ENCODE measurements around the gene LINGO1. TPM values are rescaled to one million over a fixed set of nuclear protein-coding genes. Genes with fewer than 3 reads are reported as not detected.

The LINGO1 gene
- total RNA-seq, 4 donors from 2014 or later, result 0.13 to 1.1 (median 1.0) TPM; not detected in 1

DNA sequence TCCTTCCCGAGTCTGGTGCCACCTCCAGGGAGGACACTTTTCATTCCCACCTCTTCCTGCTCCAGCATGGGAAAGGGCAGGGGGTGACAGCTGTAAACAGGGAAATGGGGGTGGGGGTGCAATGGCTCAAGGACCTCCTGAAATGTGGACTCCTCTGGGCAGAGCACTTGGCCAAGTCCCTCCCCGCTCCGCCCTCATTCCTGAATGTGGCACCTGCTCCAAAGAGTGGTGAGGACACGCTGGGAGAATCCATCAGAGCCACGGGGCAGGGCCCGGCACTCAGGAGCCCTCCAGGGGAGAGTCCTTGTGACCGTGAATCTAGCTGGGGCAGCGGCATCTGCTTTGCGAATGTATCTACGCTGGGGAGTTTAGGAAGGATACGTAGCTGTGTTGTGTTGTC, 11.1 kb upstream of the LINGO1 start:
- Histone ChIP-seq H3K27me3 (no peaks in the 10 kb centered on the region), H3K36me3 (no peaks in the 10 kb centered on the region), H3K4me3 (replicated peaks in 1 of 3) (no peak overlapping the region), H3K9me3 (no peaks in the 10 kb centered on the region), H3K4me1 (no peaks in the 10 kb centered on the region), H3K27ac (no peak overlapping the region)
- 63 to 79% methylated on average over 3 to 11 of the region's 11 CpGs for WGBS, 2 donors
- TF ChIP-seq, protein P1, sequence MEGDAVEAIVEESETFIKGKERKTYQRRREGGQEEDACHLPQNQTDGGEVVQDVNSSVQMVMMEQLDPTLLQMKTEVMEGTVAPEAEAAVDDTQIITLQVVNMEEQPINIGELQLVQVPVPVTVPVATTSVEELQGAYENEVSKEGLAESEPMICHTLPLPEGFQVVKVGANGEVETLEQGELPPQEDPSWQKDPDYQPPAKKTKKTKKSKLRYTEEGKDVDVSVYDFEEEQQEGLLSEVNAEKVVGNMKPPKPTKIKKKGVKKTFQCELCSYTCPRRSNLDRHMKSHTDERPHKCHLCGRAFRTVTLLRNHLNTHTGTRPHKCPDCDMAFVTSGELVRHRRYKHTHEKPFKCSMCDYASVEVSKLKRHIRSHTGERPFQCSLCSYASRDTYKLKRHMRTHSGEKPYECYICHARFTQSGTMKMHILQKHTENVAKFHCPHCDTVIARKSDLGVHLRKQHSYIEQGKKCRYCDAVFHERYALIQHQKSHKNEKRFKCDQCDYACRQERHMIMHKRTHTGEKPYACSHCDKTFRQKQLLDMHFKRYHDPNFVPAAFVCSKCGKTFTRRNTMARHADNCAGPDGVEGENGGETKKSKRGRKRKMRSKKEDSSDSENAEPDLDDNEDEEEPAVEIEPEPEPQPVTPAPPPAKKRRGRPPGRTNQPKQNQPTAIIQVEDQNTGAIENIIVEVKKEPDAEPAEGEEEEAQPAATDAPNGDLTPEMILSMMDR (IDR thresholded peaks at IDR 0.05), result no peak
- no peak for TF ChIP-seq POLR2A (IDR thresholded peaks at IDR 0.05)
- DNase-seq, result no peak
- intact Hi-C loops (cut with DNase I), result no loop called here

DNA sequence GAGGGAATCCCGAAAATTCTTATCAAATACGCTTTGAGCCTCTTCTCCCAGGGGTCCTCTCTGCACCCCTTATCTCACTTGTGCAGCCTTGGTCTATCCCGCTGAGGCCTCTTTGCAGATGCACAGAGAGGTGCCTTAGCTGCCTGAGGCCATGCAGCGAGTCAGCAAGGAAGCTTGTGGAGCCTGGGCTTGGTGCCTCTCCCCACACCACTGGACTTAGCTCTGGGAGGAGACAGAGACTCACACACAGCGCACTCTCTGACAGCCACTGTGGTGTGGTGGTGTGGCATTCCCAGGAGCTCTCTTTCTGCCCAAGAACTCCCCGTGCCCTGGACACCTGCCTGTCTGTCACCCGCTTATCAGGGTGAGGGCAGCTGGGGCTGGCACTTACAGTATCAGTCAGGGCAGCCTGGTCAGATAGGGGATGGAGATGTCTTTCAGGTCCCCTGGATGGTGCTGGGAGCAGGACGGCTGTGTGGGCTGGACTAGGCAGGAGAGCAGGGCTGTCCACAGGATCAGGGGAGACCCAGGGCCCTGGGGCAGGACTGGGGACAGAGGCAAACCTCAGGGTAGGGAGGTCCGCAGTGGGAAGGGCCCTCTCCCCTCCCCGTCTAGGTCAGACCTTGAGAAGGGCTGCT, 10.2 kb upstream of the LINGO1 start:
- Histone ChIP-seq H3K4me3 (replicated peaks in 1 of 3) (no peak overlapping the region), H3K27ac (no peak overlapping the region), H3K36me3 (no peaks in the 10 kb centered on the region), H3K27me3 (no peaks in the 10 kb centered on the region), H3K9me3 (no peaks in the 10 kb centered on the region), H3K4me1 (no peaks in the 10 kb centered on the region)
- intact Hi-C loops (cut with DNase I), result no loop called here
- no peak for TF ChIP-seq POLR2A (IDR thresholded peaks at IDR 0.05)
- TF ChIP-seq, protein P1 (IDR thresholded peaks at IDR 0.05), result no peak
- WGBS, 2 donors, result 83 to 96% methylated on average over 7 to 8 of the region's 10 CpGs
- DNase-seq, result no peak

- Histone ChIP-seq H3K27ac (no peak overlapping the region), H3K4me1 (no peaks in the 10 kb centered on the region), H3K36me3 (no peaks in the 10 kb centered on the region), H3K4me3 (replicated peaks in 1 of 3) (no peak overlapping the region), H3K9me3 (no peaks in the 10 kb centered on the region), H3K27me3 (no peaks in the 10 kb centered on the region)
- TF ChIP-seq, protein P1 (IDR thresholded peaks at IDR 0.05), result no peak
- no peak for DNase-seq
- 84 to 92% methylated on average over 6 of the region's 6 CpGs for WGBS, 2 donors
- intact Hi-C loops (cut with DNase I), result no loop called here
Observed at GRCh38 chr15:77641999-77642398, 9.3 kb upstream of the LINGO1 start.

GRCh38 chr15:77640615-77641014, 7.9 kb upstream of the LINGO1 start:
- Histone ChIP-seq H3K27me3 (no peaks in the 10 kb centered on the region), H3K4me1 (no peaks in the 10 kb centered on the region), H3K27ac (no peak overlapping the region), H3K36me3 (no peaks in the 10 kb centered on the region), H3K9me3 (no peaks in the 10 kb centered on the region), H3K4me3 (replicated peaks in 1 of 3) (no peak overlapping the region)
- 56 to 74% methylated on average over 2 of the region's 2 CpGs for WGBS, 2 donors
- no peak for DNase-seq
- no peak for TF ChIP-seq POLR2A (IDR thresholded peaks at IDR 0.05)
- TF ChIP-seq, protein P1 (IDR thresholded peaks at IDR 0.05), result no peak
- intact Hi-C loops (cut with DNase I), result no loop called here

- peaks cover 0 to 5% of the 10 kb centered on the region in 2 donors for H3K4me1 ChIP-seq
- 92 to 96% methylated on average over 12 of the region's 12 CpGs for WGBS, 2 donors
- H3K27ac ChIP-seq, result no peak overlapping the region
- H3K36me3 ChIP-seq, result no peaks in the 10 kb centered on the region
- DNase-seq, result no peak
- TF ChIP-seq POLR2A (IDR thresholded peaks at IDR 0.05), result no peak
- TF ChIP-seq, protein P1 (IDR thresholded peaks at IDR 0.05), result no peak
- no peak overlapping the region for H3K4me3 ChIP-seq (replicated peaks in 1 of 3)
- peaks cover 5% of the 10 kb centered on the region for H3K27me3 ChIP-seq
- intact Hi-C loops (cut with DNase I), result loop anchor here (5.0 kb wide), 1 partner anchor 233 kb away; no protein-coding TSS in a partner anchor
- no peaks in the 10 kb centered on the region for H3K9me3 ChIP-seq
Observed at GRCh38 chr15:77639431-77639830, 6.7 kb upstream of the LINGO1 start.

All from thyroid gland (tissue), 4 donors.